GM18519 (cell line): Measurements from ENCODE around the gene TAS2R30.
A peak's percentile ranks its signal among the peaks of the same experiment; 100 is the strongest.

ENCODE experiments used
- ATAC-seq: cut with Tn5 transposase; IDR thresholded peaks from one replicate; pipeline ENCODE4 v1.9.1; 2021; ENCODE audit warnings: mild to moderate bottlenecking, moderate library complexity; ENCODE audit not compliant: unreplicated experiment, low FRiP score

TAS2R30 gene

GRCh38 chr12:11134305-11134704, at the start of gene TAS2R30:
TAS2R30 (minus strand) TSS chr12:11134644; CDS start chr12:11134244, 400 bp downstream.
- no peak for ATAC-seq

GRCh38 chr12:11183011-11183410, 48.6 kb upstream of the TAS2R30 start:
- no peak for ATAC-seq

- no peak for ATAC-seq
Measured at GRCh38 chr12:11182529-11182928, 48.1 kb upstream of the TAS2R30 start.

GRCh38 chr12:11178250-11178649, 43.8 kb upstream of the TAS2R30 start:
- no peak for ATAC-seq

- no peak for ATAC-seq
Measured at GRCh38 chr12:11174022-11174421, 39.6 kb upstream of the TAS2R30 start.

- no peak for ATAC-seq
Measured at GRCh38 chr12:11171969-11172675, 37.7 kb upstream of the TAS2R30 start.

- peak; percentile 86 for ATAC-seq
Measured at GRCh38 chr12:11171145-11171968, 36.9 kb upstream of the TAS2R30 start, which contains the start of gene SMIM10L1. SMIM10L1 (plus strand) TSS chr12:11171194; CDS start chr12:11171357, 163 bp downstream.

- ATAC-seq = no peak
Measured at GRCh38 chr12:11170810-11171144, 36.3 kb upstream of the TAS2R30 start.

- ATAC-seq = no peak
Measured at GRCh38 chr12:11166300-11166699, 31.9 kb upstream of the TAS2R30 start.

- ATAC-seq = no peak
Measured at GRCh38 chr12:11164384-11164783, 29.9 kb upstream of the TAS2R30 start.

- no peak for ATAC-seq
Measured at GRCh38 chr12:11162502-11162901, 28.1 kb upstream of the TAS2R30 start.

- no peak for ATAC-seq
Measured at GRCh38 chr12:11158885-11159444, 24.5 kb upstream of the TAS2R30 start.

- no peak for ATAC-seq
Measured at GRCh38 chr12:11154400-11154925, 20.0 kb upstream of the TAS2R30 start.

GRCh38 chr12:11152725-11153124, 18.3 kb upstream of the TAS2R30 start:
- ATAC-seq = no peak

- ATAC-seq = no peak
Measured at GRCh38 chr12:11150832-11151231, 16.4 kb upstream of the TAS2R30 start.

GRCh38 chr12:11147420-11147819, 13.0 kb upstream of the TAS2R30 start:
- no peak for ATAC-seq

GRCh38 chr12:11144297-11144696, 9.9 kb upstream of the TAS2R30 start:
- no peak for ATAC-seq

GRCh38 chr12:11143352-11143751, 8.9 kb upstream of the TAS2R30 start:
- ATAC-seq = no peak

GRCh38 chr12:11136075-11136474, 1.6 kb upstream of the TAS2R30 start:
- ATAC-seq = no peak

- ATAC-seq = no peak
Measured at GRCh38 chr12:11133816-11134215, 628 bp downstream of the TAS2R30 start.

GRCh38 chr12:11133162-11133561, 1.3 kb downstream of the TAS2R30 start:
- no peak for ATAC-seq
